ENCODE measurements around the gene COL5A3. TPM values are rescaled to one million over a fixed set of nuclear protein-coding genes. Genes with fewer than 3 reads are reported as not detected.
A peak's percentile ranks its signal among the peaks of the same experiment; 100 is the strongest.
"Not testable (repeated sequence)": the region's sequence is repeated elsewhere in the genome, so short reads cannot be mapped to it uniquely, and the experiment has no call there.

COL5A3 gene
- total and polyA plus RNA-seq, 4 donors = 0.14 to 4.9 (median 0.76) TPM

- no peaks in the 10 kb centered on the region for H3K9me3 ChIP-seq (ENCODE audit: control insufficient read depth in 4 of 4, low read length in 3 of 4)
- no peaks in the 10 kb centered on the region for H3K36me3 ChIP-seq (ENCODE audit: control insufficient read depth in 4 of 4, insufficient read depth in 3 of 4, low read depth in 1 of 4, low read length in 3 of 4)
- H3K9ac ChIP-seq (ENCODE audit: low read depth in 1 of 2, low read length in 2 of 2) = no peak overlapping the region
- no peak overlapping the region for H3K4me3 ChIP-seq (ENCODE audit: low read depth in 1 of 3, low read length in 3 of 3)
- no peak overlapping the region for H3K27ac ChIP-seq (ENCODE audit: low read depth in 1 of 2, low read length in 2 of 2)
- no peak for TF ChIP-seq NR2F2 (IDR thresholded peaks at IDR 0.05)
- TF ChIP-seq EGR1 (IDR thresholded peaks at IDR 0.05; ENCODE audit: low read depth in 2 of 2) = no peak
- TF ChIP-seq GABPA (IDR thresholded peaks at IDR 0.05 in 1 of 2, conservative IDR thresholded peaks at IDR 0.05 in 1 of 2) = no peak
- WGBS = 93% methylated on average over 4 of the region's 4 CpGs
- no peak for DNase-seq (ENCODE audit: low spot score)
- H3K27me3 ChIP-seq (ENCODE audit: control insufficient read depth in 4 of 4, insufficient read depth in 4 of 4, low read length in 3 of 4) = no peaks in the 10 kb centered on the region
- no peaks in the 10 kb centered on the region for H3K4me1 ChIP-seq (ENCODE audit: control insufficient read depth in 4 of 4, insufficient read depth in 4 of 4, low read length in 3 of 4)
These were observed 86.9 kb downstream of the COL5A3 start for GRCh38 chr19:9923440-9923839.

GRCh38 chr19:9922782-9923379 is 87.4 kb downstream of the COL5A3 start:
- not testable (repeated sequence) for H3K27me3 ChIP-seq (ENCODE audit: control insufficient read depth in 4 of 4, insufficient read depth in 4 of 4, low read length in 3 of 4); H3K4me3 ChIP-seq (ENCODE audit: low read depth in 1 of 3, low read length in 3 of 3); DNase-seq (ENCODE audit: low spot score); H3K4me1 ChIP-seq (ENCODE audit: control insufficient read depth in 4 of 4, insufficient read depth in 4 of 4, low read length in 3 of 4); H3K27ac ChIP-seq (ENCODE audit: low read depth in 1 of 2, low read length in 2 of 2); H3K9me3 ChIP-seq (ENCODE audit: control insufficient read depth in 4 of 4, low read length in 3 of 4); H3K36me3 ChIP-seq (ENCODE audit: control insufficient read depth in 4 of 4, insufficient read depth in 3 of 4, low read depth in 1 of 4, low read length in 3 of 4); H3K9ac ChIP-seq (ENCODE audit: low read depth in 1 of 2, low read length in 2 of 2)
- TF ChIP-seq FOXA1 (IDR thresholded peaks at IDR 0.05) (peak; percentile 46), YY1 (IDR thresholded peaks at IDR 0.05) (peak; percentile 50), FOXA2 (IDR thresholded peaks at IDR 0.05) (peak; percentile 14), HNF4A (conservative IDR thresholded peaks at IDR 0.05) (peak in 1 of 2 donors; percentile 47), RXRA (IDR thresholded peaks at IDR 0.05) (peak; percentile 55 to 87), JUND (IDR thresholded peaks at IDR 0.05) (peak in 1 of 2 donors; percentile 79), EGR1 (IDR thresholded peaks at IDR 0.05; ENCODE audit: low read depth in 2 of 2) (peak in 1 of 2 donors; percentile 21)
- 59% methylated on average over 5 of the region's 5 CpGs for WGBS

- Histone ChIP-seq H3K4me3 (ENCODE audit: low read depth in 1 of 3, low read length in 3 of 3) (no peak overlapping the region), H3K4me1 (ENCODE audit: control insufficient read depth in 4 of 4, insufficient read depth in 4 of 4, low read length in 3 of 4) (peaks cover 2 to 17% (median 9%) of the 10 kb centered on the region in 4 donors), H3K9me3 (ENCODE audit: control insufficient read depth in 4 of 4, low read length in 3 of 4) (no peaks in the 10 kb centered on the region), H3K27me3 (ENCODE audit: control insufficient read depth in 4 of 4, insufficient read depth in 4 of 4, low read length in 3 of 4) (no peaks in the 10 kb centered on the region), H3K27ac (ENCODE audit: low read depth in 1 of 2, low read length in 2 of 2) (no peak overlapping the region), H3K36me3 (ENCODE audit: control insufficient read depth in 4 of 4, insufficient read depth in 3 of 4, low read depth in 1 of 4, low read length in 3 of 4) (no peaks in the 10 kb centered on the region), H3K9ac (ENCODE audit: low read depth in 1 of 2, low read length in 2 of 2) (no peak overlapping the region)
- DNase-seq (ENCODE audit: low spot score) = no peak
- TF ChIP-seq RAD21 (IDR thresholded peaks at IDR 0.05) = peak in 1 of 2 donors; percentile 15
- no peak for TF ChIP-seq GABPA (IDR thresholded peaks at IDR 0.05 in 1 of 2, conservative IDR thresholded peaks at IDR 0.05 in 1 of 2)
- no peak for TF ChIP-seq NR2F2 (IDR thresholded peaks at IDR 0.05)
- TF ChIP-seq HNF4A (conservative IDR thresholded peaks at IDR 0.05) = no peak
- peak; percentile 14 for TF ChIP-seq YY1 (IDR thresholded peaks at IDR 0.05)
- no peak for TF ChIP-seq REST (IDR thresholded peaks at IDR 0.05)
- 17% methylated on average over 3 of the region's 3 CpGs for WGBS
These were observed 93.0 kb downstream of the COL5A3 start for GRCh38 chr19:9917321-9917720.
